Stimulated activated CD4-positive, alpha-beta T cell treated with anti-CD3 and anti-CD28 coated beads, Interleukin-4, amount 100 ng/mL, for 24 hours (primary cell): Measurements from ENCODE around the gene MMEL1.
"Not testable (repeated sequence)": the region's sequence is repeated elsewhere in the genome, so short reads cannot be mapped to it uniquely, and the experiment has no call there.

Experiments
- DNase-seq: peaks from one replicate; pipeline ENCODE4 v3.0.0-alpha.2; 2020

The MMEL1 gene

GRCh38 chr1:2628191-2628932 lies 4.5 kb downstream of the MMEL1 start:
- no peak for DNase-seq

GRCh38 chr1:2627746-2628145 lies 5.1 kb downstream of the MMEL1 start:
- no peak for DNase-seq

GRCh38 chr1:2625748-2626147 lies 7.1 kb downstream of the MMEL1 start:
- DNase-seq: not testable (repeated sequence)

- DNase-seq: no peak
Observed at GRCh38 chr1:2625311-2625710, 7.5 kb downstream of the MMEL1 start.

- DNase-seq: no peak
Observed at GRCh38 chr1:2624735-2625300, 8.0 kb downstream of the MMEL1 start.

- DNase-seq: no peak
Observed at GRCh38 chr1:2623571-2624337, 9.1 kb downstream of the MMEL1 start.

- DNase-seq: no peak
Observed at GRCh38 chr1:2617971-2618470, 14.8 kb downstream of the MMEL1 start.

GRCh38 chr1:2614145-2614544 lies 18.7 kb downstream of the MMEL1 start:
- no peak for DNase-seq

GRCh38 chr1:2612591-2613365 lies 20.0 kb downstream of the MMEL1 start:
- no peak for DNase-seq

GRCh38 chr1:2611621-2612437 lies 21.0 kb downstream of the MMEL1 start:
- DNase-seq: no peak

GRCh38 chr1:2611031-2611501 lies 21.8 kb downstream of the MMEL1 start:
- no peak for DNase-seq

GRCh38 chr1:2610036-2610959 lies 22.5 kb downstream of the MMEL1 start:
- DNase-seq: no peak

GRCh38 chr1:2609319-2610035 lies 23.3 kb downstream of the MMEL1 start:
- DNase-seq: no peak

- DNase-seq: no peak
Observed at GRCh38 chr1:2607641-2608091, 25.1 kb downstream of the MMEL1 start.

GRCh38 chr1:2606881-2607621 lies 25.8 kb downstream of the MMEL1 start:
- DNase-seq: no peak

GRCh38 chr1:2606396-2606880 lies 26.4 kb downstream of the MMEL1 start:
- no peak for DNase-seq

GRCh38 chr1:2605509-2606395 lies 27.1 kb downstream of the MMEL1 start:
- no peak for DNase-seq
